ENCODE measurements around the gene SLC17A3.

DNA sequence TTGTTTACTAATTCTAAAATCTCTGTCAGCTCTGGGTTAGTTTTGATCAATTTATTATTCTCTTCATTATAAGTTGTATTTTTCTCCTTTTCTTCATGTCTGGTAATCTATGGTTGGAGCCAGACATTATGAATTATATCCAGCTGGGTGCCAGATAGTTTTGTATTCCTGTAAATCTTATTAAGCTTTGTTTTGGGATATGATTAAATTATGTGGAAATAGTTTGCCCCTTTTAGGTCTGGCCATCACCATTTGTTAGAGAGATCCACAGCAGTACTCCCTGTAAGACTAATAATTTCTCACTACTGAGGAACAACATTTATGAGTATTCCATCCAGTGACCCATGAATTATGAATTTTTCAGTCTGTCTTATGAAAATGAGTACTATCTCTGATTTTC is 21.3 kb downstream of the SLC17A3 start:
- no peak for TF ChIP-seq CTCF (conservative IDR thresholded peaks at IDR 0.05; ENCODE audit: low read depth in 2 of 2)
- TF ChIP-seq CREB1 (CRISPR knock-in tag; IDR thresholded peaks at IDR 0.05; ENCODE audit: low read depth) = no peak
- no peak for TF ChIP-seq EZH2phosphoT487 (IDR thresholded peaks at IDR 0.05; ENCODE audit: unreplicated experiment)
- TF ChIP-seq EZH2 (IDR thresholded peaks at IDR 0.05; ENCODE audit: low read depth, unreplicated experiment) = no peak
- TF ChIP-seq REST (IDR thresholded peaks at IDR 0.05; ENCODE audit: unreplicated experiment) = no peak
- TF ChIP-seq POLR2AphosphoS5 (IDR thresholded peaks at IDR 0.05; ENCODE audit: low read depth) = no peak
- TF ChIP-seq JUNB (IDR thresholded peaks at IDR 0.05; ENCODE audit: unreplicated experiment) = no peak
- TF ChIP-seq STAT1 (IDR thresholded peaks at IDR 0.05; ENCODE audit: unreplicated experiment) = no peak
